Panc1 (cell line): ENCODE measurements around the gene SH2B2. TPM values are rescaled to one million over a fixed set of nuclear protein-coding genes. Genes with fewer than 3 reads are reported as not detected.

Experiments
- ATAC-seq: fragments of 200-7000 bp; cut with Tn5 transposase; 2 replicates; pipeline ENCODE4 v1.9.1; 2020; ENCODE audit warnings: mild to moderate bottlenecking, moderate library complexity
- BruUV-seq: library from RNA; stranded (reverse); fragments of 400-500 nt; replicated peaks from 2 replicates; lab custom pipeline; 2021; lab: Mats Ljungman, UMichigan
- CTCF ChIA-PET: fragments of 300-600 bp; sonication (Branson Sonifier 250); formaldehyde crosslinking; loops from one replicate; lab custom pipeline; 2022; ENCODE audit warnings: antibody characterized with exemption; lab: Charles Lee
- POLR2A ChIA-PET: fragments of 300-600 bp; sonication (Branson Sonifier 250); formaldehyde crosslinking; loops from one replicate; lab custom pipeline; 2022; ENCODE audit warnings: antibody characterized with exemption; lab: Charles Lee
- DNase-seq: peaks from one replicate; pipeline ENCODE4 v3.0.0-alpha.2; 2010; ENCODE audit warnings: low read depth, low spot score
- H3K27ac ChIP-seq: 2 replicates; pipeline ENCODE4 v1.5.1; 2011; ENCODE audit warnings: mild to moderate bottlenecking, low read length, inconsistent platforms
- H3K27me3 ChIP-seq: fragments of 200-500 bp; sonication (Bioruptor generic); 2 replicates; pipeline ENCODE4 v1.6.0; 2014; ENCODE audit warnings: low read length, inconsistent platforms; ENCODE audit not compliant: control insufficient read depth, insufficient read depth
- H3K36me3 ChIP-seq: fragments of 200-500 bp; sonication (Bioruptor generic); 2 replicates; pipeline ENCODE4 v1.5.1; 2014; ENCODE audit warnings: inconsistent platforms, mild to moderate bottlenecking, low read length, moderate library complexity; ENCODE audit not compliant: control insufficient read depth, insufficient read depth
- H3K4me1 ChIP-seq: 2 replicates; pipeline ENCODE4 v1.5.1; 2011; ENCODE audit warnings: inconsistent platforms, mild to moderate bottlenecking, low read length, moderate library complexity; ENCODE audit not compliant: control insufficient read depth, insufficient read depth
- H3K4me3 ChIP-seq, 2 experiments: 2 replicates each; pipeline ENCODE4 v1.5.1; 2011 to 2012; ENCODE audit warnings: low read depth in 2 of 2, low read length in 2 of 2, mild to moderate bottlenecking in 2 of 2, inconsistent platforms in 1 of 2, moderate library complexity in 1 of 2
- H3K9me3 ChIP-seq: fragments of 200-500 bp; sonication (Bioruptor generic); 2 replicates; pipeline ENCODE4 v1.5.1; 2014; ENCODE audit warnings: low read depth, mild to moderate bottlenecking, inconsistent platforms, low read length, moderate library complexity; ENCODE audit not compliant: control insufficient read depth, insufficient read depth
- CTCF ChIP-seq: fragments of 450-650 bp; IDR thresholded peaks from 2 replicates; pipeline ENCODE4 v1.5.1; 2017; ENCODE audit warnings: mild to moderate bottlenecking
- POLR2AphosphoS5 ChIP-seq: IDR thresholded peaks from 2 replicates; pipeline ENCODE4 v1.6.1; 2012; ENCODE audit warnings: mild to moderate bottlenecking, low read depth, low read length, moderate library complexity
- REST ChIP-seq, 2 experiments: IDR thresholded peaks; 2 replicates each; pipeline ENCODE4 v1.6.1; 2011 to 2012; ENCODE audit warnings: low read depth in 2 of 2, control low read depth in 1 of 2, low read length in 1 of 2, mild to moderate bottlenecking in 1 of 2, moderate library complexity in 1 of 2; ENCODE audit not compliant: insufficient read depth in 1 of 2
- SIN3A ChIP-seq: IDR thresholded peaks from 2 replicates; pipeline ENCODE4 v1.6.1; 2012; ENCODE audit warnings: low read depth, mild to moderate bottlenecking, low read length, moderate library complexity, borderline replicate concordance; ENCODE audit not compliant: insufficient read depth
- TCF7L2 ChIP-seq: IDR thresholded peaks from 2 replicates; pipeline ENCODE4 v1.6.1; 2011; ENCODE audit warnings: mild to moderate bottlenecking, low read depth, low read length, inconsistent platforms
- in situ Hi-C: cut with HindIII; loops from 2 replicates; pipeline ENCODE4 v1.10.0; 2016; ENCODE audit warnings: low sequenced_read_pairs, low pct_unique_long_range_greater_than_20kb
- intact Hi-C: fragments of 100-400 bp; cut with micrococcal nuclease; formaldehyde crosslinking; loops from one replicate; pipeline ENCODE4 v1.10.0; 2022; ENCODE audit not compliant: unreplicated experiment
- total RNA-seq: library from RNA; stranded (reverse); gene quantifications from one replicate; pipeline ENCODE4 v1.2.1, GENCODE V29; 2021; ENCODE audit not compliant: unreplicated experiment

The SH2B2 gene
- total RNA-seq, 1 experiment from 2014 or later = 2.8 TPM

GRCh38 chr7:102295346-102296178, 8.9 kb downstream of the SH2B2 start:
- no peaks in the 10 kb centered on the region for H3K27me3 ChIP-seq
- TF ChIP-seq POLR2AphosphoS5 (no peak), TCF7L2 (no peak), SIN3A (no peak), REST (IDR thresholded peaks at IDR 0.05; ENCODE audit: insufficient read depth in 1 of 2, low read depth in 2 of 2, low read length in 1 of 2) (no peak), CTCF (no peak)
- POLR2A ChIA-PET = interaction anchor here (0.6 kb wide), 1 partner anchor 14 kb away, joined by 3 read pairs; no protein-coding TSS in a partner anchor
- no peak for DNase-seq
- H3K4me1 ChIP-seq = no peaks in the 10 kb centered on the region
- no peak for ATAC-seq
- CTCF ChIA-PET = no interaction called here
- in situ Hi-C loops = no loop called here
- no peak overlapping the region for H3K27ac ChIP-seq
- H3K4me3 ChIP-seq = no peak overlapping the region
- no TSS peak for BruUV-seq
- no peaks in the 10 kb centered on the region for H3K9me3 ChIP-seq
- intact Hi-C loops = no loop called here
- no peaks in the 10 kb centered on the region for H3K36me3 ChIP-seq

GRCh38 chr7:102296179-102296438, 9.4 kb downstream of the SH2B2 start:
- intact Hi-C loops = no loop called here
- Histone ChIP-seq H3K9me3 (no peaks in the 10 kb centered on the region), H3K27me3 (no peaks in the 10 kb centered on the region), H3K36me3 (no peaks in the 10 kb centered on the region), H3K27ac (no peak overlapping the region), H3K4me1 (no peaks in the 10 kb centered on the region), H3K4me3 (no peak overlapping the region)
- TF ChIP-seq CTCF = no peak
- TF ChIP-seq SIN3A = no peak
- TF ChIP-seq REST (IDR thresholded peaks at IDR 0.05; ENCODE audit: insufficient read depth in 1 of 2, low read depth in 2 of 2, low read length in 1 of 2) = no peak
- no peak for TF ChIP-seq POLR2AphosphoS5
- no peak for TF ChIP-seq TCF7L2
- no TSS peak for BruUV-seq
- POLR2A ChIA-PET = interaction anchor here (0.7 kb wide), 1 partner anchor 18 kb away, joined by 3 read pairs; no protein-coding TSS in a partner anchor
- ATAC-seq = no peak
- in situ Hi-C loops = no loop called here
- DNase-seq = no peak
- CTCF ChIA-PET = no interaction called here
